Right cardiac atrium (tissue), 5 donors: Measurements from ENCODE around the gene GYS1. TPM values are rescaled to one million over a fixed set of nuclear protein-coding genes. Genes with fewer than 3 reads are reported as not detected.
"Not testable (repeated sequence)": the region's sequence is repeated elsewhere in the genome, so short reads cannot be mapped to it uniquely, and the experiment has no call there.

Source experiments
- ATAC-seq, 2 donors: fragments of 200-7000 bp; cut with Tn5 transposase; one replicate each; pipeline versions ENCODE4 v1.8.0 to v1.9.1; 2020; ENCODE audit warnings: moderate library complexity in 2 of 2, mild to moderate bottlenecking in 1 of 2
- DNase-seq, 3 donors: peaks; one replicate each; pipeline ENCODE4 v3.0.0-alpha.2; 2020
- H3K27ac ChIP-seq: one replicate; pipeline ENCODE4 v1.5.1; 2013; ENCODE audit warnings: mild to moderate bottlenecking, low read length, control low read depth, moderate library complexity
- H3K27me3 ChIP-seq: one replicate; pipeline ENCODE4 v1.6.1; 2013; ENCODE audit not compliant: control insufficient read depth, insufficient read depth
- H3K4me1 ChIP-seq: one replicate; pipeline ENCODE4 v1.6.1; 2013; ENCODE audit warnings: low read length; ENCODE audit not compliant: control insufficient read depth, insufficient read depth
- H3K4me3 ChIP-seq: one replicate; pipeline ENCODE4 v1.5.1; 2013; ENCODE audit warnings: low read length, control low read depth
- H3K9me3 ChIP-seq: one replicate; pipeline ENCODE4 v1.6.1; 2013; ENCODE audit warnings: low read length; ENCODE audit not compliant: control insufficient read depth
- WGBS: extraction: QIAGEN DNeasy Blood & Tissue Kit; methylation state at CpG from one replicate; pipeline ENCODE4 v1.1.7; 2013; 5-methylcytosine and 5-hydroxymethylcytosine counted together
- intact Hi-C, 4 donors: fragments of 100-400 bp; cut with DNase I; formaldehyde crosslinking; loops; one replicate each; pipeline versions ENCODE4 v1.11.0 to v1.14.0; 2022 to 2023
- polyA plus RNA-seq: library from polyadenylated mRNA; stranded (reverse); fragments of 200-250 nt; gene quantifications from one replicate; pipeline ENCODE4 v1.2.3, GENCODE V29; 2013
- total RNA-seq, 4 donors: library from RNA; stranded (reverse); fragmentation: NEBNext Ultra II Directional; extraction: Animal tissue kit (Norgen Biotek cat#: 25700); gene quantifications; one replicate each; pipeline ENCODE4 v1.2.1, GENCODE V29; 2021
- donor health status: healthy with polysubstance abuse.
- donor health status: DM: no; HTN: yes; CAD: no.
- donor health status: DM: no; HTN: no; CAD: no.
- donor health status: DM: no; HTN: yes; CAD: no; lungs with severe emphysema.
- donor health status: DM: yes; HTN: yes; CAD: no.

GYS1 gene
- total and polyA plus RNA-seq, 5 donors: 61.4 to 95.9 (median 82.7) TPM

DNA sequence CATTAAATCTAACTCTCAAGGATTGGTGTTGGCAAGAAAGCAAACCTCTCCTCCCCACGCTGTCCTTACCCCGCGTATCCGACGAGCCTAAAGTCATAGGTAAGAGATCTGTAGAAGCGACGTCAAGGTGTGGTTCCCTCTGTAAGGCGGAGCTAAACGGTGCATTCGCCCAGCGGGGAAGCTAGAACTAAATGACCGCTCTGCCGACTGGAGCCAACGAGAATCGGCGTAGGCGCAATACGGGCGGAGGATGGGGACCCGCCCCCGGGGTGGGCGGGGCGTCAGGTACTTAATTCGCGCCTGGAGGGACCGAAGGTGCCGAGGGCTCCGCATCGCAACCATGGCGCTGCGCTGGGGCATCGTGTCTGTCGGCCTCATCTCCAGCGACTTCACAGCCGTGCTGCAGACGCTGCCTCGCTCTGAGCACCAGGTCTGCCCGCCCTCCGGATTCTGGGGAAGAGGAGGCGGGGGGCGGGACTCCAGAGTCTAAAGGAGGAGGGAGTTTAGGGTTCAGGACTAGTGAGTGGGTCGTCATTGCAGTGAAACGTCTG, 59.7 kb downstream of the GYS1 start, which contains the start of gene DHDH:
DHDH (plus strand) TSS at position 318 of the 551 bp plus-strand sequence; CDS start at position 341, 23 bp downstream.
- DNase-seq (peak; percentile 70 to 88 (median 87)), ATAC-seq (peak; percentile 86 to 88)
- no peaks in the 10 kb centered on the region for H3K9me3 ChIP-seq
- H3K4me3 ChIP-seq: peak within 1 kb of the TSS; percentile 28
- H3K4me1 ChIP-seq: no peaks in the 10 kb centered on the region
- under 1% methylated on average over 43 of the region's 43 CpGs for WGBS
- H3K27ac ChIP-seq: no peak within 1 kb of the TSS
- H3K27me3 ChIP-seq: no peaks in the 10 kb centered on the region
- intact Hi-C loops: no loop called here

DNA sequence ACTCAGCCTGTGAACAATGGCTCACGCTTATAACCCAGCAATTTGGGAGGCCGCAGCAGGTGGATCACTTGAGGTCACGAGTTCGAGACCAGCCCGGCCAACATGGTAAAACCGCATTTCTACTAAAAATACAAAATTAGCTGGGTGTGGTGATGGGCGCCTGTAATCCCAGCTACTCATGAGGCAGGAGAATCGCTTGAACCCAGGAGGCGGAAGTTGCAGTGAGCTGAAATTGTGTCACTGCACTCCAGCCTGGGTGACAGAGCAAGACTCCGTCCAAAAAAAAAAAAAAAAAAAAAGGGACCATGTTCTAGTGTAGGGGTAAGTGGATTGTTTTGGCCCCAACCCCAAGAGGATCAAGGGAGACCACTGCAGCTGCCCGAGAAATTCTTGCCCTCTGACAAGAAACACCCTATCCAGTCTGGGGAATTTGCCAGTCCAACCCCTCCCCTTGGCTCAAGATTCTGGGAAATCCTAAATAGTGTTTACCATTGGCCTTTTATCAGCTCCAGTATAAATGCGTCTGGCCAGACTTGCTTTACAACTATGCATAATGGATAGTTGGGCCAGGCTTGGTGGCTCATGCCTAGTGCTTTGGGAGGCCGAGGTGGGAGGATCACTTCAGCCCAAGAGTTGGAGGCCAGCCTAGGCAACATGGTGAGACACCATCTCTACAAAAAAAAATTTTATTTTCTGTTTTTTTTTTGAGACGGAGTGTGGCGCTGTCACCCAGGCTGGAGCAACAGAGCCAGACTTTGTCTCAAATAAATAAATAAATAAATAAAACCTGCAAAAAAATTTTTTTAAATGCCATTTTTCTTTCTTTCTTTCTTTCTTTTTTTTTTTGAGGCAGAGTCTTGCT, 64.7 kb downstream of the GYS1 start:
- DNase-seq (peak in 1 of 3 donors; percentile 13), ATAC-seq (no peak)
- H3K4me3 ChIP-seq: no peak overlapping the region
- H3K27me3 ChIP-seq: no peaks in the 10 kb centered on the region
- H3K27ac ChIP-seq: no peak overlapping the region
- peaks cover 2% of the 10 kb centered on the region for H3K4me1 ChIP-seq
- H3K9me3 ChIP-seq: no peaks in the 10 kb centered on the region
- 79% methylated on average over 15 of the region's 15 CpGs for WGBS
- intact Hi-C loops: no loop called here

- intact Hi-C loops, H3K9me3 ChIP-seq, H3K4me1 ChIP-seq, H3K27me3 ChIP-seq, ATAC-seq, H3K27ac ChIP-seq, H3K4me3 ChIP-seq: not testable (repeated sequence)
- WGBS: 83% methylated on average over 17 of the region's 17 CpGs
- DNase-seq: peak in 1 of 3 donors; percentile 16
Observed at GRCh38 chr19:48927692-48928091, 65.4 kb downstream of the GYS1 start.

DNA sequence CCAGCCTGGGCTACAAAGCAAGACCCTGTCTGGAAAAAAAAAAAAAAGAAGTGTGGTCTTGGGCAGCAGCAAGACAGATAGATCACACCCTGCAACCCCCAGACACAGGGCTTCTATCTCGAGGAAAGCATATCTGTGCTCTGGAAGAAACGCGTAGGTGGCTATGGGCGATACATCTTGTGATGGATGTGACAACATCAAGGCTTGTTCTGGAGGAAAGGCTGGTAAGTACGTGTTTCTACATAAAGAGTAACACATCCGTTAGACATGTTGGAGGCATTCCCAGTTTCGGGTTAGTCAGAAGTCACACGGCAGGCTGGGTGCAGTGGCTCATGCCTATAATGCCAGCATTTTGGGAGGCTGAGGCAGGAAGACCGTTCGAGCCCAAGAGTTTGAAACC, 66.2 kb downstream of the GYS1 start:
- Histone ChIP-seq H3K9me3 (no peaks in the 10 kb centered on the region), H3K27ac (no peak overlapping the region), H3K4me1 (peaks cover 2% of the 10 kb centered on the region), H3K4me3 (no peak overlapping the region), H3K27me3 (no peaks in the 10 kb centered on the region)
- intact Hi-C loops: no loop called here
- 8% methylated on average over 10 of the region's 10 CpGs for WGBS
- ATAC-seq (peak; percentile 35 to 64), DNase-seq (peak in 2 of 3 donors; percentile 50 to 58)

- H3K27me3 ChIP-seq, H3K4me1 ChIP-seq, H3K27ac ChIP-seq, ATAC-seq, intact Hi-C loops, H3K9me3 ChIP-seq, H3K4me3 ChIP-seq: not testable (repeated sequence)
- DNase-seq: peak in 1 of 3 donors; percentile 8
- WGBS: 82% methylated on average over 8 of the region's 8 CpGs
Observed at GRCh38 chr19:48925890-48926289, 67.2 kb downstream of the GYS1 start.

DNA sequence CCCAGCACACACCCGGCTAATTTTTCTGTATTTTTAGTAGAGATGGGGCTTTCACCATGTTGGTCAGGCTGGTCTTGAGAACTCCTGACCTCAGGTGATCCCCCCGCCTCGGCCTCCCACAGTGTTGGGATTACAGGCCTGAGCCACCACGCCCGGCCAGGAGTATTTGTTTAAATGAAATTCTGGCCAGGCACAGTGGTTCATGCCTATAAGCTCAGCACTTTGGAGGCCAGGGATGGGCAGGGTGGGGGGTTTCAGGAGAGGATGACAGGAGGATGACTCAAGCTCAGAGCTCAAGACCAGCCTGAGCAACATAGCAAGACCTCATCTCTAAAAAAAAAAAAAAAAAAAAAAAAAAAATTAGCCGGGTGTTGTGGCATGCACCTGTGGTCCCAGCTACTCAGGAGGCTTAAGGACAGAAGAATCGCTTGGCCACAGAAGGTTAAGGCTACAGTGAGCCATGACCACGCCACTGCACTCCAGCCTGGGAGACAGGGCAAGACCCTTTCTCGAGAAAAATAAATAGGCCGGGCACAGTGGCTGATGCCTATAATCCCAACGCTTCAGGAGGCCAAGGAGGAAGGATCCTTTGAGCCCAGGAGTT, 67.8 kb downstream of the GYS1 start:
- ATAC-seq: no peak

DNA sequence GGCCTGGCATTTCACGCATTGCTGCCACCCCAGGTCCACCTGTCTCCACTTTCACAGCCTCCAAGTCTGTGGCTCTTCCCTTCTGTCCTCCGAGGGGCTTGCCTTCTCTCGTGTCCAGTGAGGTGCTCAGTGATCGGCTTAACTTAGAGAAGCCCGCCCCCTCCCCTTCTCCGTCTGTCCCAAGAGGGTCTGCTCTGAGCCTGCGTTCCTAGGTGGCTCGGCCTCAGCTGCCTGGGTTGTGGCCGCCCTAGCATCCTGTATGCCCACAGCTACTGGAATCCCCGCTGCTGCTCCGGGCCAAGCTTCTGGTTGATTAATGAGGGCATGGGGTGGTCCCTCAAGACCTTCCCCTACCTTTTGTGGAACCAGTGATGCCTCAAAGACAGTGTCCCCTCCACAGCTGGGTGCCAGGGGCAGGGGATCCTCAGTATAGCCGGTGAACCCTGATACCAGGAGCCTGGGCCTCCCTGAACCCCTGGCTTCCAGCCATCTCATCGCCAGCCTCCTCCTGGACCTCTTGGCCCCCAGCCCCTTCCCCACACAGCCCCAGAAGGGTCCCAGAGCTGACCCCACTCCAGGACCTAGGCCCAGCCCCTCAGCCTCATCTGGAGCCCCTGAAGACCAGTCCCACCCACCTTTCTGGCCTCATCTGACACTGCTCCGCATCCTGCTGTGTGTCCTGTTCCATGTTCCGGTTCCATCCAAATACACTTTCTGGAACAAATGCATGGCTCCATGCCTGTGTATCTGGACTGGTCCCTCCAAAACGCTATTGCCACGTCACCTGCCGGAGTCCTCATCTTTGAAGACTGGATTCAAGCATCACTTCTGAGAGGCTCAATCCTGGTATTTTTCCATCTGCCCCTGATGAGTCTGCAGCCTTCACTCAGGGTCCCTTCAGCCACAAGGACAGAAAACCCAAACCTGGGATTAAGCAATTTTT, 70.3 kb downstream of the GYS1 start:
- intact Hi-C loops: no loop called here

More for the DNA sequence above, 67.8 kb downstream of the GYS1 start:
- Histone ChIP-seq H3K27me3 (no peaks in the 10 kb centered on the region), H3K4me1 (peaks cover 2% of the 10 kb centered on the region), H3K9me3 (no peaks in the 10 kb centered on the region), H3K27ac (no peak overlapping the region), H3K4me3 (no peak overlapping the region)
- intact Hi-C loops: no loop called here
- DNase-seq: peak in 1 of 3 donors; percentile 33
- 86% methylated on average over 11 of the region's 11 CpGs for WGBS

GRCh38 chr19:48921721-48922500, 71.2 kb downstream of the GYS1 start:
- intact Hi-C loops: no loop called here
- Histone ChIP-seq H3K4me1 (peaks cover 1% of the 10 kb centered on the region), H3K9me3 (no peaks in the 10 kb centered on the region), H3K27ac (no peak overlapping the region), H3K4me3 (no peak overlapping the region), H3K27me3 (no peaks in the 10 kb centered on the region)
- ATAC-seq: no peak
- WGBS: 92% methylated on average over 12 of the region's 12 CpGs
- peak in 1 of 3 donors; percentile 54 for DNase-seq

More for the DNA sequence above, 70.3 kb downstream of the GYS1 start:
- no peaks in the 10 kb centered on the region for H3K27me3 ChIP-seq
- DNase-seq (peak in 1 of 3 donors; percentile 52), ATAC-seq (peak in 1 of 2 donors; percentile 4)
- no peak overlapping the region for H3K27ac ChIP-seq
- no peak overlapping the region for H3K4me3 ChIP-seq
- 81% methylated on average over 18 of the region's 18 CpGs for WGBS
- H3K4me1 ChIP-seq: peaks cover 2% of the 10 kb centered on the region
- H3K9me3 ChIP-seq: no peaks in the 10 kb centered on the region

DNA sequence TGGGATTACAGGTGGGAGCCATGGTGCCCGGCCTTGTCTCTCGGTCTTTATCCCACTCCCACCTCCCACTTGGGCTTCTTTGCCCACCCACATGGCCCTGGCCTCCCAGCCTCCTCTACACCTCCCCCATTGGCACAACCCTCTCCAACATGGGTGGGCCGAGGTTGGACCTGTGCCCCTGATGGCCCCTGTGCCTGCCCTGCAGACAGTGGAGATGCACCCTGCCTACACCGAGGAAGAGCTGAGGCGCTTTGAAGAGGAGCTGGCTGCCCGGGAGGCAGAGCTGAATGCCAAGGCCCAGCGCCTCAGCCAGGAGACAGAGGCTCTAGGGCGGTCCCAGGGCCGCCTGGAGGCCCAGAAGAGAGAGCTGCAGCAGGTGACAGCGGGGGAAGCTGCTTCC, 72.2 kb downstream of the GYS1 start:
- peak; percentile 2 to 10 for ATAC-seq
- WGBS: 88% methylated on average over 10 of the region's 10 CpGs

DNA sequence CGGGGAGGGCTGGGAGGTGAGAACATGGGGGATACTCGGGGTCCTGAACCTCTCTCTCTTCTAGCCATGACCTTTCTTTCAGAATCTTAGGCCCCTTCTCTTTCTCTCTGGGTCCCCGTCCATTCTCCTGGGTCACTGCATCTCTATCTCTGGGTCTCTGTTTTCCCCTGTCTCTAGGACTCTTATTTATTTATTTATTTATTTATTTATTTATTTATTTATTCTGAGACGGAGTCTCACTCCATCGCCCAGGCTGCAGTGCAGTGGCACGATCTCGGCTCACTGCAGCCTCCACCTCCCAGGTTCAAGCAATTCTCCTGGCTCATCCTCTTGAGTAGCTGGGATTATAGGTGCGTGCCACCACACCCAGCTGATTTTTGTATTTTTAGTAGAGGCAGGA, 73.8 kb downstream of the GYS1 start:
- H3K4me1 ChIP-seq, H3K4me3 ChIP-seq, H3K27ac ChIP-seq, ATAC-seq, intact Hi-C loops, H3K9me3 ChIP-seq, H3K27me3 ChIP-seq: not testable (repeated sequence)
- 92% methylated on average over 8 of the region's 8 CpGs for WGBS
- peak in 1 of 3 donors; percentile 6 for DNase-seq

More for the DNA sequence above, 72.2 kb downstream of the GYS1 start:
- H3K4me1 ChIP-seq: no peaks in the 10 kb centered on the region
- intact Hi-C loops: no loop called here
- H3K9me3 ChIP-seq: no peaks in the 10 kb centered on the region
- DNase-seq: peak in 1 of 3 donors; percentile 46
- no peaks in the 10 kb centered on the region for H3K27me3 ChIP-seq
- no peak overlapping the region for H3K4me3 ChIP-seq
- no peak overlapping the region for H3K27ac ChIP-seq
